Measurements from ENCODE around the gene SLC16A11. TPM values are rescaled to one million over a fixed set of nuclear protein-coding genes. Genes with fewer than 3 reads are reported as not detected.
A peak's percentile ranks its signal among the peaks of the same experiment; 100 is the strongest.

SLC16A11 gene
- total RNA-seq, 2 donors from 2014 or later: 1.9 to 3.4 TPM

- no peaks in the 10 kb centered on the region for H3K9me3 ChIP-seq
- no peak for DNase-seq (ENCODE audit: low spot score)
- no peaks in the 10 kb centered on the region for H3K27me3 ChIP-seq
- TF ChIP-seq CTCF (IDR thresholded peaks at IDR 0.05): no peak
- H3K4me1 ChIP-seq: peaks cover 0 to 33% of the 10 kb centered on the region in 2 donors
- no peaks in the 10 kb centered on the region for H3K36me3 ChIP-seq
- H3K4me3 ChIP-seq: no peak overlapping the region
- H3K27ac ChIP-seq: peak overlapping the region; percentile 48 to 53
These were observed 14.8 kb downstream of the SLC16A11 start for GRCh38 chr17:7029096-7029495.

- peak overlapping the region; percentile 36 to 53 for H3K27ac ChIP-seq
- peaks cover 0 to 38% of the 10 kb centered on the region in 2 donors for H3K4me1 ChIP-seq
- no peak for TF ChIP-seq CTCF (IDR thresholded peaks at IDR 0.05)
- no peaks in the 10 kb centered on the region for H3K9me3 ChIP-seq
- no peaks in the 10 kb centered on the region for H3K36me3 ChIP-seq
- no peak overlapping the region for H3K4me3 ChIP-seq
- H3K27me3 ChIP-seq: peaks cover 0 to 4% of the 10 kb centered on the region in 2 donors
- DNase-seq (ENCODE audit: low spot score): no peak
These were observed 16.6 kb downstream of the SLC16A11 start for GRCh38 chr17:7027335-7027734.

- Histone ChIP-seq H3K27ac (peak overlapping the region; percentile 29 to 36), H3K4me3 (no peak overlapping the region), H3K27me3 (peaks cover 0 to 5% of the 10 kb centered on the region in 2 donors), H3K4me1 (peaks cover 0 to 45% of the 10 kb centered on the region in 2 donors), H3K36me3 (no peaks in the 10 kb centered on the region), H3K9me3 (no peaks in the 10 kb centered on the region)
- no peak for DNase-seq (ENCODE audit: low spot score)
- TF ChIP-seq CTCF (IDR thresholded peaks at IDR 0.05): no peak
These were observed 17.3 kb downstream of the SLC16A11 start for GRCh38 chr17:7026471-7027115.

GRCh38 chr17:7025245-7025644 lies 18.6 kb downstream of the SLC16A11 start:
- Histone ChIP-seq H3K27ac (no peak overlapping the region), H3K4me3 (no peak overlapping the region)

GRCh38 chr17:7024402-7024785 lies 19.5 kb downstream of the SLC16A11 start:
- Histone ChIP-seq H3K4me1 (peaks cover 0 to 52% of the 10 kb centered on the region in 2 donors), H3K27me3 (peaks cover 0 to 5% of the 10 kb centered on the region in 2 donors), H3K9me3 (no peaks in the 10 kb centered on the region), H3K36me3 (no peaks in the 10 kb centered on the region), H3K27ac (peak overlapping the region in 1 of 2 donors; percentile 3), H3K4me3 (peak overlapping the region in 1 of 2 donors; percentile 47)
- TF ChIP-seq CTCF (IDR thresholded peaks at IDR 0.05): no peak
- no peak for DNase-seq (ENCODE audit: low spot score)

More at GRCh38 chr17:7025245-7025644, 18.6 kb downstream of the SLC16A11 start:
- TF ChIP-seq CTCF (IDR thresholded peaks at IDR 0.05): no peak
- no peak for DNase-seq (ENCODE audit: low spot score)
- H3K4me1 ChIP-seq: peaks cover 0 to 52% of the 10 kb centered on the region in 2 donors
- no peaks in the 10 kb centered on the region for H3K9me3 ChIP-seq
- no peaks in the 10 kb centered on the region for H3K36me3 ChIP-seq
- H3K27me3 ChIP-seq: peaks cover 0 to 5% of the 10 kb centered on the region in 2 donors
